ENCODE data around the gene IGFL4.

The IGFL4 gene

GRCh38 chr19:46060012-46060411, 19.2 kb upstream of the IGFL4 start:
- no peak for DNase-seq

DNA sequence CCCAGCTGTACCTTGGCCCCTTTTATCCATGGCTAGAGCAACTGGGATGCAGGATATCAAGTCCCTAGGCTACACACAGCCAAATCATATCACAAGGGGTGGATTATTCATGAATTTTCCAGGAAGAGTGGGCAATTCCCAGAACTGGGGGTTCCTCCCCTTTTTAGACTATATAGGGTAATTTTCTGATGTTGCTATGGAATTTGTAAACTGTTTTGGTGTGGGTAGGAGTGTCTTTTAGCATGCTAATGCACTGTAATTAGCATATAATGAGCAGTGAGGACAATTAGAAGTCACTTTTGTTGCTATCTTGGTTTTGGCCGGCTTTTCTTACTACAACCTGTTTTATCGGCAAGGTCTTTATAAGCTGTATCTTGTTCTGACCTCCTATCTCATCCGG, 18.0 kb upstream of the IGFL4 start:
- DNase-seq = no peak

DNA sequence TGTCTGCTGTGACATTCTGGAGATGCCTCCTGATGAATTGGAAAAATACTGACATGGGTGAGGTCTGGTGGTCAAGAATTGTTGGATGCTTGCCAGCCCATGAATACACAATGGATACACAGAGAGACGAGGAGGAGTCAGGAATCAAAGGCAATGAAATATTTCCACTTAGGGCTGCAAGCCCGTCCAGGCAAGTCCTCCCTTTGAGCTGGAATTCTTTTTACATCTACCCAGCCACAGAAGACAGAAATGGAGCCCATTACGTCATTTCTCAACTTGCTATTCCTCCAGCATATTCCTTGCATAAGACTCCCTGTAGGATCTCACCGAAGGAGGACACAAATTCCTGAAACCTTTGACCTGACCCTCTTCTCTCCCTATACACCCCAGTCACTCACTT, 15.7 kb upstream of the IGFL4 start:
- no peak for DNase-seq

- DNase-seq = no peak
These were observed 12.1 kb upstream of the IGFL4 start for GRCh38 chr19:46052896-46053295.

DNA sequence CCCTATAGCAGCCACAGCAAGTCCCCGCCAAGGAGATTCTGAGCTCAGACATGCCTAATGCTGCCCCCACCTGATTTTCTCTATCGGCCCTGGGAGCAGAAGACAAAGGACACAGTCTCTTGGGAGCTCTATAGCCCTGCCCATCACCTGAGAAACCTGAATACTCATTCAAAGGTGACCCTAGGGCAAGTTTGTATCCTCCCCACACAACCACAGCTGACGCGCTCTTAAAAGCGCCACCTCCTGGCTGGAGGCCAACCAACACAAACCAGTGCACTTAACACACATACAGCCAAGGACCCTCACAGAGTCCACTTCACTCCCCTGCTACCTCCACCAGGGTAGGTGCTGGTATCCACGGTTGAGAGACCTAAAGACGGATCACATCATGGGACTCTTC, 8.8 kb upstream of the IGFL4 start:
- no peak for DNase-seq

GRCh38 chr19:46043519-46043918, 2.7 kb upstream of the IGFL4 start:
- no peak for DNase-seq

- DNase-seq = no peak
These were observed 1.6 kb upstream of the IGFL4 start for GRCh38 chr19:46042252-46042883.

- no peak for DNase-seq
These were observed 677 bp downstream of the IGFL4 start for GRCh38 chr19:46040125-46040524.

- no peak for DNase-seq
These were observed 4.1 kb downstream of the IGFL4 start for GRCh38 chr19:46036744-46037128.

DNA sequence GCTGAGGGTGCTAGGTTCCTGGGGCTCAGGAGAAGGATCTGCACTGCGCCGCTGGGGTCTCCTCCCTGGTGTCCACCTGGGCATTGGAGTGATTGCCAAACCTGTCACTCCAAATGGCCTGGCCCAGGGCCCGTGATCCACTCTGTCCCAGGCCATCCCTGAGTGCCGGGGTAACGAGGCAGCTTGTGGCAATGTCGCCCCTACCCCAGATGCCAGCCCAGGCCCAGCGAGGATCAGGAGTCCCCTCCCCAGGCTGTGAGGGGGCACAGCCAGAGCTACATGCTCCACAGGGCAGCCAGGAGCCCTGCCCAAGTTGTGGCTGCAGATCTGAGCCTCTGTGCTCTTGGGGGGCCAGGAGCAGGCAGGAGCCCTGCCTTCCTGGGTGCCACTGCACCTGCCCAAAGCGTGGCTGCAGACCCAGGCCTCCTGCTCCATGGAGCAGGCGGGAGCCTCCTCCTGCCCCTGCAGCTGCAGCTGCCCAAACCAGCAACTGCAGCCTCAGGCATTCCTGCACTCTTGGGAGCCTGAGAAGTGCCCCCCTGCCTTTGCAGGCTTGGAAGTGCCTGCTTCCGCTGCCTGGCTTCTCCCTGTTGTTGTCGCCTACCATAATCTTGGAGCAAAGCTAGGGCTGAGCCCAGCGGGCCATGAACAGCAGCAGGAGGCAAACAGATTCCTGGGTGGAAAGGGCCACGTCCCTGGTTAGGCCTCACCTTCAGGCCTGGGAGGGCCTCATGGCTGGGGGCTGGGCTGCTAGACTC, 4.6 kb downstream of the IGFL4 start:
- DNase-seq = no peak

DNA sequence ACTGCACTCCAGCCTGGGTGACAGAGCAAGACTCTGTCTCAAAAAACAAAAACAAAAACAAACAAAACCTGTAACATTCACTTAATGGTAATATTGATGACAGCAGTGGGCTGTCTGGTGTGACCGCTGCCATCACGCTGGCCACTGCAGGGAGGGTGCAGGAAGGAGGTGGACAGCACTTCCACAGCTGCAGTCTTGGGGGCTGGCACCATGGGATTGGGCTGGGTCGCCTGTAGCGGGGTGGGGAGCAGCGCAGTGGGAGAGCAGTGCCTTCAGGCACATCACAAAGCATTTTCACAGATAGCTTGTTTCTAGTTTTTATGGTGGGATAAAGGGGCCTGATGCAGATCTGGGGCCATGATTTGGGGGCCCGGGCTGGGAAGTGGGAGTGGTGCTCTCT, 5.3 kb downstream of the IGFL4 start:
- DNase-seq = no peak

GRCh38 chr19:46033401-46033800, 7.4 kb downstream of the IGFL4 start:
- DNase-seq = no peak

GRCh38 chr19:46032597-46033025, 8.2 kb downstream of the IGFL4 start:
- no peak for DNase-seq

GRCh38 chr19:46031781-46032596, 8.8 kb downstream of the IGFL4 start:
- DNase-seq = no peak

- no peak for DNase-seq
These were observed 9.8 kb downstream of the IGFL4 start for GRCh38 chr19:46030812-46031550.

DNA sequence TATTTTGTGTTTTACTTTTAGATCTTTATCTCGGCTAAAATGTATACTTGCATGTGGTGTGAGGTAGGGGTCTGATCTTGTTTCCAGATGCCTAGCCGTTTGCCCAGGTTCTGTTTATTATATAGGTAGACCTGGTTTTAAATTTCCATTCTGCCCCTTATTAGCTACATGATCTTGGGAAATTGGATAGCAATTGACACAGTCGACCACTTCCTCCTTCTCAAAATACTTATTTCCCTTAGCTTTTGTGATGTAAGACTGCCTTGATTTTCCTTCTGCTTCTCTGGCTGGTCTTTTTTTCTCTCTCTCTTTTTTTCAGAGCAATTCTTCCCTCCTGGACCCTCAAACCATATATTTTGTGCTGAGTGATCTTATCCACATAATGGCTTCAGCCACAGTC, 15.0 kb downstream of the IGFL4 start:
- DNase-seq = no peak

DNA sequence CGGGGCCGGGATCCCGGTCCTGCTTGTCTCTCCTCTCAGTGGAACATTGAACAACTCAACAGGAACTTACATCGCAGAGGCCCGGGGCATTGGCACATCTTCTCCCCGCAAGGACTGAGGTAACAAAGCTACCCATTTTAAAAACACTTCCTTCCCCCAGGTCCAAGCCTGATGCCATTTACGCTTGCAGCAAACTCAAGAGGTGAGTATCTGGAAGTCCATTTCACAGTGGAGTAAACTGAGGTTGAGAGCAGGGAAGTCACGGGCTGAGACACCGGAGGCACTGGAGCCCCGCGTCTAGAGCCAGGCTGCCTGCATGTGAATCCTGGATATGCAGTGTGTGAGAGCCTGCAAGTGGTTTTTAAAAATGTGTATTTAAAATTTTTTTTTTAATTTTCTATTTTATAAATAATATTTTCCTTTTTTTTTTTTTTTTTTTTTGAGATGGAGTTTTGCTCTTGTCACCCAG, 17.5 kb downstream of the IGFL4 start:
- DNase-seq = no peak

GRCh38 chr19:46022431-46023310, 18.1 kb downstream of the IGFL4 start, which contains the start of gene PGLYRP1:
Gene PGLYRP1 (minus strand): TSS chr19:46023053. CDS start chr19:46023021, 32 bp downstream.
- DNase-seq = no peak

DNA sequence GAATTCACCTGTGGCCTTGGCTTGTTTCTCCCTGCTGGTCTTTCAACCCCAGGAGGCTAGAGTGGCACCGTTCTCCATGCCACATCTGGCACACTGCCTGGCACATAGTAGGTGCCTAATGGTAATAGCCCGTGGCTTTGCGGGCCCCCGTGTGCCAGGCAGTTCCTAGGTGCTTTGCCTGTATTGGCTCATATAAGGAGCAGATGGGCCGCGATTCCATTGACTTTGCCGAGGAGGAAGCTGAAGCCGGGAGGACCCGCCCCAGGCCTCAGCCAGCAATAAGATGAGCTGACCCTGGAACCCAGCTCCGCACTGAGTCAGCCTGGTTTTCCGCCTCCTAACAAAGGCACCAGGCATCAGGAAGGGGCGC, 18.8 kb downstream of the IGFL4 start:
- no peak for DNase-seq

DNA sequence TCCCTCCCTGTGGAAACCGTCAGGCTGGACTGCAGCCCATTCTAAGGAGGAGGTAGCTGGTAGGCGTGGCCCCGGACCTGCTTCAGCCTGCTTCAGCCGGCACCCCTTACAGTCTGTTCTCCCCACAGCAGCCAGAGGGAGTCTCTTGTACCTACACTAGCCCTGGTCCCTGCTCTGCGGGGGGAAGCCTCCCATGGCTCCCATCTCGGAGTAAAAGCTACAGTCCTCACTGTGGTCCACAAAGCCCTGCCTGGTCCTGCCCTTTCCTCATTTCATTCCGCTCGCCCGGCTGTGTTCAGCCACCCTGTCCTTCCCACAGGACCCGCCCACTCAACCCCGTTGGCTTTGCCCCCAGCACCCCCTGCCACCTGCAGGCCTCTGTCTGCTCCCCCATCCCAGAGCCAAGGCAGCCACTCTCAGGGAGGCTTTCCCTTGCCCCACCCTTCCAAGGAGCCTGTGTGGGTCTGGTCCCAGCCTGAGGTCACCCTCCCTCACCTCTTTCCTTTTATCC, 19.2 kb downstream of the IGFL4 start:
- DNase-seq = no peak

- DNase-seq = no peak
These were observed 20.0 kb downstream of the IGFL4 start for GRCh38 chr19:46020819-46021125.

- no peak for DNase-seq
These were observed 21.5 kb downstream of the IGFL4 start for GRCh38 chr19:46019270-46019669.
